GM10266 (cell line): Measurements from ENCODE around the gene NBAS.

Experiments used
- DNase-seq: peaks from one replicate; pipeline ENCODE4 v3.0.0; 2012; ENCODE audit errors: extremely low spot score
- CTCF ChIP-seq: IDR thresholded peaks from 2 replicates; pipeline ENCODE4 v1.5.1; 2012; ENCODE audit warnings: mild to moderate bottlenecking, low read depth; ENCODE audit not compliant: control insufficient read depth, insufficient read depth; ENCODE audit errors: missing control alignments

The NBAS gene

GRCh38 chr2:15152382-15152781, 408.8 kb downstream of the NBAS start:
- DNase-seq: no peak
- no peak for TF ChIP-seq CTCF

- DNase-seq: no peak
- TF ChIP-seq CTCF: no peak
Observed at GRCh38 chr2:15149063-15149462, 412.1 kb downstream of the NBAS start.

GRCh38 chr2:15147591-15147990, 413.5 kb downstream of the NBAS start:
- no peak for TF ChIP-seq CTCF
- DNase-seq: no peak

- DNase-seq: no peak
- TF ChIP-seq CTCF: no peak
Observed at GRCh38 chr2:15146960-15147359, 414.2 kb downstream of the NBAS start.

- no peak for TF ChIP-seq CTCF
- no peak for DNase-seq
Observed at GRCh38 chr2:15145919-15146318, 415.2 kb downstream of the NBAS start.

GRCh38 chr2:15145046-15145817, 415.9 kb downstream of the NBAS start:
- DNase-seq: no peak
- no peak for TF ChIP-seq CTCF

- no peak for TF ChIP-seq CTCF
- DNase-seq: peak; percentile 84
Observed at GRCh38 chr2:15142069-15142689, 419.0 kb downstream of the NBAS start.
